NCI-H1105 (cell line): ENCODE measurements around the gene LSM4.

Experiments
- DNase-seq: peaks from one replicate; lab custom pipeline; 2025; lab: John Stamatoyannopoulos, UW

The LSM4 gene

GRCh38 chr19:18274781-18275356 lies 48.0 kb downstream of the LSM4 start:
- DNase-seq: no peak

- DNase-seq: no peak
Observed at GRCh38 chr19:18274219-18274780, 48.6 kb downstream of the LSM4 start, which contains the start of gene IQCN. TSS of gene IQCN (minus strand) at chr19:18274452. CDS start at chr19:18269478, 4,974 bp downstream.

- DNase-seq: no peak
Observed at GRCh38 chr19:18273561-18274218, 49.2 kb downstream of the LSM4 start.

- DNase-seq: no peak
Observed at GRCh38 chr19:18271433-18271841, 51.4 kb downstream of the LSM4 start.

- DNase-seq: no peak
Observed at GRCh38 chr19:18270326-18270725, 52.5 kb downstream of the LSM4 start.

- no peak for DNase-seq
Observed at GRCh38 chr19:18269070-18269723, 53.7 kb downstream of the LSM4 start.

- DNase-seq: no peak
Observed at GRCh38 chr19:18266771-18267686, 55.8 kb downstream of the LSM4 start.

- DNase-seq: no peak
Observed at GRCh38 chr19:18265582-18265981, 57.3 kb downstream of the LSM4 start.

- DNase-seq: no peak
Observed at GRCh38 chr19:18264971-18265540, 57.8 kb downstream of the LSM4 start.

GRCh38 chr19:18264137-18264854 lies 58.6 kb downstream of the LSM4 start:
- no peak for DNase-seq

GRCh38 chr19:18263324-18264136 lies 59.3 kb downstream of the LSM4 start:
- no peak for DNase-seq

- no peak for DNase-seq
Observed at GRCh38 chr19:18262917-18263316, 60.0 kb downstream of the LSM4 start.

- DNase-seq: no peak
Observed at GRCh38 chr19:18262144-18262543, 60.7 kb downstream of the LSM4 start.

GRCh38 chr19:18261474-18261873 lies 61.4 kb downstream of the LSM4 start:
- DNase-seq: no peak

- no peak for DNase-seq
Observed at GRCh38 chr19:18259893-18260292, 63.0 kb downstream of the LSM4 start.

GRCh38 chr19:18257503-18258470 lies 65.1 kb downstream of the LSM4 start:
- DNase-seq: no peak
